Measurements from ENCODE around the gene ABCA5.
A peak's percentile ranks its signal among the peaks of the same experiment; 100 is the strongest.

Gene ABCA5

DNA sequence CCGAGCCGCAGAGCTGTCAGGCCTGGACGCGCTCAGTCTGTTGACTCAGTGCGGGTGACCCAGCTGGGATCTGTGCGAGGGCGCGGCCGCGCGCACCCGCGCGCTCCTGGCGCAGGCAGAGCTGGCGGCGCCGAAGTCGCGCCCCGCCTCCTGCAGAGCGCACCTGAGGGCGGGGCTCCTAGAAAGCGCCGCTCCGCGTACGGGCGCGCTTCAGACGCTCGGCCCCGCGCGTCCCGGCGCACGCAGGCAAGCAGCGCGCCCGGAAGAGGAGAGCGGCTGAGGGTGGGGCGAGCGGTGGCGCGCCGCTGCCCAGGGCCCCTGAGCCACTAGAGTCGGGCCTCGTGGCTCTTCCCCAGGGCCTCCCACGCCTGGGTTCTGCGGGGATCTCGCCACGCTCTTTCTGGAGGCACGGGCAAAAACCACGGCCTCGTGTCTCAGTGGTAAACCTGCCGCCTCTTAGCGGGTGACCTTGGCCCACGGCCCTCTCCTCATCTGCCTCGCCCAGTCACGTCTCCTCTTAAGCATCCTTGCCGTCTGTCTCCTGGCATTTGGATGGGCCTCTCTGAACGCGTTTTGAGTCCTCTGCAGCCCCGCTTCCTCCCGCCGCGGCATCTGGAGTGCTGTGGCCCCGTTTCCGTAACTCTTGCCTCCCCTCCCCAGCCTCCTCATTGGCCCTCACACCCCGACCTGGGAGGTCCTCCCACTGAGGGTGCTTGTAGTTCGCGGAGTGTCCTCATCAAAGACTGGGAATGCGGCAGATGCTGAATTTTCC is at the start of gene ABCA5:
TSS of gene ABCA5 (minus strand) at position 74 of the 772 bp plus-strand sequence. CDS start 12,718 bp downstream, outside the sequence.
- DNase-seq (ENCODE audit: low spot score) = peak; percentile 94

GRCh38 chr17:69375229-69375628 is 48.3 kb upstream of the ABCA5 start:
- DNase-seq (ENCODE audit: low spot score) = no peak

DNA sequence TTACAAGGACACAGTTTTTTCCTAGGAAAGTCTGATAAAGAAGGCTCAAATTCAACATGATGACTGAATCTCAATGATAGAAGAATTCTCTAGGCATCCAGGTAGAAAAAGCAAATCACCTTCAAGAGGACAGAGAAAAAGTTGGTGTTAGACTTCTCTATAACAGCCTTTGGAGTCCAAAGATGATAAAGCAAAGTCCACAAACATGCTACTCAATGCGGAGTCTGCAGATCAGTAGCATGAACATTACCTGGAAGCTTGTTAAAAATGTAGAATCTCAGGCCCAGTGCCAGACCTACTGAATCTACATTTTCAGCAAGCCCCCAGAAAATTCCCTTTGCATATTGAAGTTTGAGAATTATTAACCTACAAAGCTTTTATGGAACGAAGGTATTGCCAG is 46.1 kb upstream of the ABCA5 start:
- no peak for DNase-seq (ENCODE audit: low spot score)

- DNase-seq (ENCODE audit: low spot score) = no peak
Measured at GRCh38 chr17:69367298-69367697, 40.4 kb upstream of the ABCA5 start.

- DNase-seq (ENCODE audit: low spot score) = no peak
Measured at GRCh38 chr17:69363488-69364210, 36.7 kb upstream of the ABCA5 start.

DNA sequence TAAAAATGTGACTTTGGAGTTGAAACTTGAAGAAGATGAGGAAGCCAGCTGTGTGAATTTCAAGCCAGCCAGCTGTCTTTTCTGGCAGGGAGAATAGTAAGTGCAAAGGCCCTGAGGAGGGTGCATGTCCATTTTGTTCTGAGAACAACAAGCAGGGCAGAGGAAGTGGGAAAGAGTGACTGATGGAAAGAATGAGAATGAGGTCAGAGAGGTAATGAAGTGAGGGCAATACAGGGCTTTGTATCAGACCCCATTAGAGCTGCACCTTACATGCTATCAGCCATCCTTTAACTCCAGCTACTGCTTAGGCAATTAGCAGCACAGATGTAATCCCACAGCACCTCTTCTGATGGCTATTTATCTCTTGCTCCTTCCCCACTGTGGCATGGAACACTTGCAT is 34.2 kb upstream of the ABCA5 start:
- DNase-seq (ENCODE audit: low spot score) = no peak

DNA sequence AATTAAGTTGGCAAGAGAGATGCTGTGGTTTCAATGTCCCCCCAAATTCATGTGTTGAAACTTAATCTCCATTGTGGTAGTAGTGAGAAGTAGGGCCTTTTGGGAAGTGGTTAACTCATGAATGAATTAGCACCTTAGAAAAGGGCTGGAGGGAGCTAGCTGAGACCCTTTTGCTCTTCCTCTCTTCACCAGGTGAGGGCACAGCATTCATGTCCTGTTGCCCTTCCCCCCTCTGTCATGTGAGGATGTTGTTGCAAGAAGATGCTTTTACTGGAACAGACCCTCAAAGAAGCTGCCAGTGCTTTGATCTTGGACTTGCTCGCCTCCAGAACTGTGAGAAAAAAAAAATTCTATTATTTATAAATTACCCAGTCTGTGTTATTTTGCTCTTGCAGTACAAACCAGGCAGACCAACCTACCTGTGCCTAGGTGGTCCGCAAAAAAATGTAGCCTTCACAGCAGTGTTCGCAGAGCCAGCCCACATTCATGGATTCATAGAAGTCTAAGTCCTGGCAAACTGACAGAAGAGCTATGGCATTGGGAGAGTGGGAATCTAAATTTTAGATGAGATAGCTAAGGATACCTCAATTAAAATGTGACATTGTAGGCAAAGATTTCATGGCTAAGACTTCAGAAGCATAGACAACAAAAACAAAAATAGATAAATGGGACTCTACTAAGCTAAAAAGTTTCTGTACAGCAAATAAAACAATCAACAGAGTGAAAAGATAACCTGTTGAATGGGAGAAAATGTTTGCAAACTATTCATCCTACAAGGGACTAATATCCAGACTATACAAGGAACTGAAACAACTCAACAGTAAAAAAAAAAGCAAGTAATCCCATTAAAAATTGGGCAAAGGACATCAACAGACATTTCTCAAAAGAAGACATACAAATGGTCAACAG is 32.0 kb upstream of the ABCA5 start:
- DNase-seq (ENCODE audit: low spot score) = peak; percentile 54

DNA sequence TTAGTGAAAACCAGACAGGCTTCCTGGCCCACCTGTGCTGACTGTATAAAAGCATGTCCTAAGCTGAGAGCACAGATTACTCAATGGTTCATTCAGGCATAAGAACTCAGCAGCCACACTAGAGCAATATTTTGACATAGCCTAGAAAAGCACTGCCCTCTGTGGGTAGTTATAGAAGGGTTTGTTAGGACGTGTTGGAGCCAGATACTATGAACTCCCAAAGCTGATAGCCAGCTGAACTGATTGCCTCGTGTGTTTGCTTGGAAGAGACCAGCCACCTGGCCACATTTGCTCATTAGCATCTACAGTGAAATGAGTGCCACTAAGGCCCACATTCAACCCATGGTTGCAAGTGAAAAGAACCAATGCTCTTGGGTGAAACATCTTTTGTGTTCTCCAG is 30.8 kb upstream of the ABCA5 start:
- DNase-seq (ENCODE audit: low spot score) = no peak

DNA sequence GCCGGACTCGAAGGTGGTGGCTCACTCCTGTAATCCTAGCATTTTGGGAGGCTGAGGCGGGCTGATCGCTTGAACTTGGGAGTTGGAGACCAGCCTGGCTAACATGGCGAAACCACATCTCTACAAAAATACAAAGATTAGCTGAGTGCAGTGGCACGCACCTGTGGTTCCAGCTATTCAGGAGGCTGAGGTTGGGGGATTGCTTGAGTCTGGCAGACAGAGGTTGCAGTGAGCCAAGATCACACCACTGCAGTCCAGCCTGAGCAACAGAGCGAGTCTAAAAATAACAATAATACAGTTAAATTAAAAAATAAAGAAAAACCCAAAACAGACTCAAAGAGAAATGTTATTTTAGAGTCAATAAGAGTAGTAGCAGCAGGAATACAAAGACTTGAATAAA is 29.7 kb upstream of the ABCA5 start:
- DNase-seq (ENCODE audit: low spot score) = no peak

DNA sequence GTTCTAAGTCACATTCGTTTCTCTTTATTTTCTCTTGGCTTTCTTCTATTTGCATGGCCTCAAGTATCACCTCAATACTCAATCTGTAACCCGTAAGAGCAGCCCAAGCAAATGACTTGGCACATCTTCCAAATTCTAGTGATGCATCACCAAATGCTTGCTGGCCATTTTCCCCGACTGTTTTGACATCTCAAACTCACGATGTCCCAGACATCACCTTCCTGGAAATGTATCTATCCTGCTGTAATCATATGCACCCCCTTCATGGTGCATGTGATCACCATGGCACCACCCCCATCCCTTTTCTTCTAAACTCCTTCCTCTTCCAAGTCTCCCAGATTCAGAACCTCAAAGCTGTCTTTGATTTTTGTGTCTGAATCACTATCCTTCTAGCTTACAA is 24.0 kb upstream of the ABCA5 start:
- no peak for DNase-seq (ENCODE audit: low spot score)

- DNase-seq (ENCODE audit: low spot score) = no peak
Measured at GRCh38 chr17:69348429-69348828, 21.5 kb upstream of the ABCA5 start.

DNA sequence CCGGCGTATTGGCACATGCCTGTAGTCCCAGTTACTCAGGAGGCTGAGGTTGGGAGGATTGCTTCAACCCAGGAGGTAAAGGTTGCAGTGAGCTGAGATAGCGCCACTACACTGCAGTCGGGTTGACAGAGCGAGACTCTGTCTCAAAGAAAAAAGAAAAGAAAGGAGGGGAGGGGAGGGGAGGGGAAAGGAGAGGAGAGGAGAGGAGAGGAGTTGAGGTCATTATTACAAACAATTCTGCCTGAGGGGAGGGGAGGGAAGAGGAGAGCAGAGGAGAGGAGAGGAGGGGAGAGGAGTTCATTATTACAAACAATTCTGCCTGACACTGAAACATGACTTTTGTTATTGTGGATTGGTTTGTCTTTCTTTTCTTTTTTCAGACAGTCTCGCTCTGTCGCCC is 19.8 kb upstream of the ABCA5 start:
- no peak for DNase-seq (ENCODE audit: low spot score)

- no peak for DNase-seq (ENCODE audit: low spot score)
Measured at GRCh38 chr17:69344939-69345338, 18.0 kb upstream of the ABCA5 start.

- DNase-seq (ENCODE audit: low spot score) = no peak
Measured at GRCh38 chr17:69342896-69343644, 16.1 kb upstream of the ABCA5 start.

DNA sequence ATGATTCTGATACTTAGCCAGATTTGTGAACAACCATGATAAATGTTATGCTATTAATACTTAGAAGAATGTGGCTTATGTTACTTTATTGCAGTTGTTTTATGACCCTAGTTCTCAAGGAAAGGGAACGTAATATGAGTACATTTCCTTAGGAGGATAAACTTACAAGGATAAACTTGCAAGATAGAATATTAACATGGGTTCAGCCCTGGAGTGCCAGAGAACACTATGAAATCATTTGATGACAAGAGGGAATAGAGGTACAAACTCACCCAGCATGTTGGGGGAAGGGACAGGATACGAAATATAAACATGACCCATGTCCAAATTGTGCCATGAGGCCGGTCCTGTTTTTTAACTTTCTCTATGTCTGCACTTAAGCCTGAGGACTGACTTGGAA is 13.0 kb upstream of the ABCA5 start:
- no peak for DNase-seq (ENCODE audit: low spot score)

- no peak for DNase-seq (ENCODE audit: low spot score)
Measured at GRCh38 chr17:69336996-69337395, 10.1 kb upstream of the ABCA5 start.

DNA sequence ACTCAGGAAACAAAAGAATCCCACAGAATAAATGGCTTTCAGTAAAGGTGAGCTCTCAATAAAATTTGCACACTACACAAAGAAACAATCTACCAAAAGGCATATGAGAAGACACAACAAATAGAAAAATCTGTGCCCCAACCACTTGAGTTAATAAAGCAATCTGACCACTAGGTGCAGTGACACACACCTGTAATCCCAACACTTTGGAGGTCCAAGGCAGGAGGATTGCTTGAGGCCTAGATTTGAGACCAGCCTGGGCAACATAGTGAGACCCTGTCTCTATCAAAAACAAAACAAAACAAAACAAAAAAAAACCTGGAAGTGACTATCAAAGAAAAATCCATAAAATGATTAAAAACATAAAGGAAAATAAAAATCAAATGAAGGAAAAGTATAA is 9.6 kb upstream of the ABCA5 start:
- DNase-seq (ENCODE audit: low spot score) = no peak

- DNase-seq (ENCODE audit: low spot score) = no peak
Measured at GRCh38 chr17:69335058-69335457, 8.1 kb upstream of the ABCA5 start.

GRCh38 chr17:69333561-69333960 is 6.6 kb upstream of the ABCA5 start:
- no peak for DNase-seq (ENCODE audit: low spot score)

- DNase-seq (ENCODE audit: low spot score) = no peak
Measured at GRCh38 chr17:69331756-69332155, 4.8 kb upstream of the ABCA5 start.

DNA sequence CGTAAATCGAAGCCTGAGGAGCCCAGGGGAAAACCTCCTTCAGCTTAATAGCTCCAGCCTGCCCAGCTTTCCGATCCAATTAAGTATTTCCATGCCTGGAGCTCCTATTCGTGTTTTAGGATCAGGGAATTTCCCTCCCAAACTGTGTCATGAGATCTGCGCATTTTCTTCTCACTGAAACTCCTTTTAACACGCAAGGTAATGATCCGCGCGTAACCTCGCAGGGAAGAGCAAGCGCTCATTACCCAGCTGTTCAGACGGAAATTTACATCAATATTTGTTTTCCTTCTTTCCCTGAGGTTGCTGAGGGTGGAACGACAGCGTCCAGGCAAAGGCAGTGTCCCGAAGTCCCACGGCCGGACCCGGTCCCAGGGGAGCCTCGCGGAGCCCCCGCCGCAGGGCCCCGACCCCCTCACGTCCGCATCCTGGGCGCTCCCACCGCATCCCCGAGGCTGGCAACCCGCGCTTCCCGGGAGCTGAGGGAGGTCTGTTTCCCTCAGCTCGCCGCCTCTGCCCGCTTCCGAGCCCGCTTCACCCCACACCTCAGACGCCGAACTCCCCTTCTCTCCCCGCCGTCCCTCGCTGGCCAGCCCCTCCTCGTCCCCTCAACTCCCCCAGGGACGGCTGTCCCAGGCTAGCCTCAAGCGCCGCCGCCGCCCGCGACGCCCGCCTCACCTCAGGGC is 415 bp downstream of the ABCA5 start:
- no peak for DNase-seq (ENCODE audit: low spot score)

Data from ecto neural progenitor cell (in vitro differentiated cells).